Fibroblast of skin of scalp (primary cell): Measurements from ENCODE around the gene FDCSP.
"Not testable (repeated sequence)": the region's sequence is repeated elsewhere in the genome, so short reads cannot be mapped to it uniquely, and the experiment has no call there.

Source experiments
- DNase-seq: peaks from one replicate; pipeline ENCODE4 v3.0.0-alpha.2; 2013

The FDCSP gene

DNA sequence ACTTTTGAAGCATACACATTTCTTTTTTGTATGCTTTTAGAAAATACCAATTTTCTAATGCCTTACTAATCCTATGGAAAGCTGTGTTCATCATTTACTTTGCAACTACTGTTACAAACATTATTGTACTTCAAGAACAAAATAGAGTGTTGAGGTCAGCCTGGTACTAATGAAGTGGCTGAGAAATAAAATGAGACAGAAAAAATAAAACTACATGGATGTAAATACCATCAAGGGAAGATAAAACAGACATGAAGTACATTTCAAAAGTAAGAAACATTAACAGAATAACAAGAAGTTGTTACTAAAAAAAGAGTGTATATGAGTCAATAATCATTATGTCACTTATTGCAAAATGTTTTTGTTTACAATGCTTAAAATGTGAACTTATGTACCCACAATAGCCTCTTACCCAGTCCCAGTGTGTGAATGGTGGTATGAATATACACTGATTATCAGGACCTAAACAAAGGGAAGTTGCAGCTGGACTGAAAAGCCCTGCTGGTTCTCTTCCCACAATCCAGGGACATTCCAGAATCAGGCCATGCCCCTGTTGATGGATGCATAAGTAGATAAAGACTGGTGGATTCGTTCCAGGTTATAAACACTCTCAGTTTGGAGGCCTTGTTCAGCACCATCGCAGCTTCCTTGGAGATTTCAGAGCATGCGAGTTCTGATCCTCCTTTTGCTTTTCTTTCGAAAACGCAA, 14.1 kb downstream of the FDCSP start:
- DNase-seq = no peak

DNA sequence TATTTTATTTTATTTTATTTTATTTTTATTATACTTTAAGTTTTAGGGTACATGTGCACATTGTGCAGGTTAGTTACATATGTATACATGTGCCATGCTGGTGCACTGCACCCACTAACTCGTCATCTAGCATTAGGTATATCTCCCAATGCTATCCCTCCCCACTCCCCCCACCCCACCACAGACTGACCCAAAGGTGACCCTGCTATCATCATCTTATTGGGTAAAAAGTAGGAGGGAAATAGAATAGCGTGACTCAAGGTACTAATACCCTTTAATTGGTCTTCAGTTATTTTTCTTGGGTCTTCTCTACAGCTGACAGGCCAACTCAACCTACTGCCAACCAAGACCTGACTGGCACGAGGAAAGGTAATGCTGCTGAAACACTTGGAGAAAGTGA, 16.4 kb downstream of the FDCSP start, which contains the start of gene CSN3:
TSS of gene CSN3 (plus strand) at position 301 of the 400 bp plus-strand sequence. CDS start 2,223 bp downstream, outside the sequence.
- DNase-seq = not testable (repeated sequence)

DNA sequence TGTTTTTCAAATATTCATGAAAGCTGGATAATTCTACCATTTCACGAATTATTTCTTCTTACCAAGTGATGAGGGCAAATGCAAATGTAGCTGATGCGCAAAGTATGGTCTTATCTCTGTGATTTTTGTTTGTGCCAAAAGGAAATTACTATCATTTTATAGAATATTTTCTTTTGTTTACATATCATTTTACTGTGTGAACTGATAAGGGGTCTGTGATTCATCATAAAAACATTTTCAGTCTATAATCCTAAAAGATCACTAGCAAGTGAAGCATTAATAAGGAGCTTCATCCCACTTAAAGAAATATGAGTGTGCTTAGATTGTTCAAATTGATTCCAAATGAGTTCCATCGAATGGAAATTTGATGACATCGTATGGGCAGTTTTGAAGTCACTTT, 17.2 kb downstream of the FDCSP start:
- DNase-seq = no peak

DNA sequence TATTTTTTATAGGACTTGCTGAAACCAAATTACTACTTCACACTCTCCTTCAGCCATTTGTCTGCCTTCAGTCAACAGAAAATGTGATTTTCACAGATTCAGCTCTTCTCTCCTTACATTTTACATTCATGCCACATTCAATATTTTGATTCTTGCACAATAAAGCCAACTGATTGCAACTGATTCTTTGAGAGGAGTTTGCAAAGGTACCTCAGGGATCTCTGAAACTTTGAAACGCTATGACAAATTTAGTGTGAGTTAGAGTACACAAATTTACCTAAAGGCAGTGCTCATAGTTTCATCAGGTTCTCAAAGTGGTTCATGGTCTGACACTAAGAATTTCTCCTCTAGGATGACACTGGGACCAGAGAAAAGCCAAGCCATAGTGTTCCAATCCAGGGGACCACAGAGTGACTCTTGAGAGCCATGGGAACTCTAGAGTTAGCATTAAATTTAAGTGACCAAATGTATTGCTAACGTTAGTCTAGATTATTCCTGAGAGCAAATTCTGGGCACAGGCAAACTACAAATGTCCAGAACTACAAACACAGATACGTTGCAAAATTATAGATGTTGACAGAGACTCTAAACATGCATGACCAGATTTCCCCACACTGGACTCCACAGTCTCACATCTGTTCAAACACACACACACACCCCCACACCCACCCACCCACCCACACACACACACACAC, 25.5 kb downstream of the FDCSP start:
- DNase-seq = no peak

DNA sequence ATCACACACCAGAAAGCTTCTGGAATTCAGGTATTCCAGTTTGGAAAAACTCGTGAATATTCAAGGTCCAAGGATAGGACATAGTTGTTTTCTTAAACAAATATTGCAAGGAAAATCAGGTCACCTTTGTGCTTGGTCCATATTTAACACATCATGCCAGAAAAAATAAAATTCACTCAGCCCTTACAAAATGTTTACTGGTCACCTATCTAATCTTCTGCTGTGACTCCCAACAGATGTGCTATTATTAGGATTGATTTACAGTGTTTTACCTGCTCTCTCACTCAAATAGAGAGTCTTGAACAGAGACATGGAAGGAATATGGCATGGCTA, 26.0 kb downstream of the FDCSP start:
- no peak for DNase-seq

DNA sequence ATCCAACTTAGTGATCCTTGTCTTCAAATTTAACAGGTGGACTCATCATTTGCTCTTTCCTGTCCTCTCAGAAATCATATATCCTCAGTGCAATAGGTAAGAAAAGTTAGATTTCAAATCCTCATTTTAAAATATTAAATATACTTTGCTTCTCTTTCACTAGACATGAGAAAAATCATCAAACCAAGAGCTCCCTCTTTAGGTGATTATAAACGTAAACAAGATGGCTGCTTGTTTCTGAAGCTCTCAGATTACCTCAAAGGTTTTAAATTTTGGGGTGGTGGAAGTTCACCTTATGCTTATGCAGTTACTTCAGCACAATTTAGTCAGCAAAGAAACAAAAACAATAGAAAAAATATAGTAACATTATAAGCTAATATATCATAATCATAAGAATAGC, 43.8 kb downstream of the FDCSP start:
- DNase-seq = no peak

DNA sequence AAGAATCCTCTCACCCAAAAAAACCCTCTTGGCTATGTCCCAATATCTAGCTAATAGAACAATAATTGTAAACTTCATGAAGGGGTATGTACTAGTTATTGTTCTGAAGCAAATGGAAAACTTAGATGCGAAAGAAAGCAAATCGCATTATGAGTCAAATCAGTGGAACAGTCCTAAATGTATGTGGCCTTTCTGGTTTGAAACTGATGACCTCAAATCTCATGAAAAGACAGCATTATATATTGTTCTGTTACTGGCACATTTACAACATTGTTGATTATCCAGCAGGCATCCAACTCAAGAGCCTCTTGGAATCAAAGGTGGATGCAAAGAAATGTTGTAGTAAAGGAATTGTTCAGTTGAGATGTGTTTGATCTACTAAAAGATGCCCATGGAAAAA, 51.2 kb downstream of the FDCSP start:
- no peak for DNase-seq

DNA sequence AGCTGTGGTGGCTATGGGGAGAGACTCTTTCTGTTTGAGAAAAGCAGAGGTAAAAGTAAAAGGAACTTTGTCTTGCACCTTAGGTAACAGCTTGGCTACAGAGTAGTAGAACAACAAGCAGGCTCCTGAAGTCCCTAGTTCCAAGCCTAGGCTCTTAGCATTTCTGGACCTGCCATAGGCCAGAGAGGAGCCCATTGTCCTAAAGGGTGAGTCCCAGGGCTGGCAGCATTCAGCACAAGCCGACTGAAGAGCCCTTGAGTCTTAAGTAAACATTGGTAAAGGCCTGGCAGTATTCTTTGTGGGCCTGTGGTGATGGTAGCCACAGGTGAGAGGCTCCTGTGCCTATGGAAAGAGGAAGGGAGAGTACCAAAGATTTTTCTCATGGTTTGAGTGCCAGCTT, 54.6 kb downstream of the FDCSP start:
- no peak for DNase-seq
